CD14-positive monocyte (primary cell): ENCODE data around the gene MAP1A. TPM values are rescaled to one million over a fixed set of nuclear protein-coding genes. Genes with fewer than 3 reads are reported as not detected.
"Not testable (repeated sequence)": the region's sequence is repeated elsewhere in the genome, so short reads cannot be mapped to it uniquely, and the experiment has no call there.

Experiments used
- DNase-seq, 3 donors: peaks; one replicate each; pipeline ENCODE4 v3.0.0-alpha.2; 2011 to 2022
- H2AFZ ChIP-seq: 2 replicates; pipeline ENCODE4 v1.6.0; 2012; ENCODE audit warnings: mild to moderate bottlenecking, low read depth, low read length, inconsistent platforms; ENCODE audit not compliant: insufficient read depth, poor library complexity, severe bottlenecking
- H3K27ac ChIP-seq, 2 donors: 1 replicate in 1 of 2; 2 replicates in 1 of 2; pipeline ENCODE4 v1.5.1; 2012 to 2013; ENCODE audit warnings: low read length in 2 of 2, control low read depth in 1 of 2, inconsistent platforms in 1 of 2, low read depth in 1 of 2, mild to moderate bottlenecking in 1 of 2
- H3K27me3 ChIP-seq, 2 donors: one replicate each; pipeline versions ENCODE4 v1.6.0 to v1.6.1; 2011 to 2013; ENCODE audit warnings: low read length in 2 of 2; ENCODE audit not compliant: control insufficient read depth in 2 of 2, insufficient read depth in 2 of 2
- H3K36me3 ChIP-seq, 2 donors: replicated peaks in 1 of 2; 1 replicate in 1 of 2; 2 replicates in 1 of 2; pipeline versions ENCODE4 v1.5.1 to v1.6.1; 2012 to 2013; ENCODE audit warnings: low read length in 2 of 2, control low read depth in 1 of 2, inconsistent platforms in 1 of 2, mild to moderate bottlenecking in 1 of 2; ENCODE audit not compliant: insufficient read depth in 2 of 2, control insufficient read depth in 1 of 2
- H3K4me1 ChIP-seq, 2 donors: 1 replicate in 1 of 2; 2 replicates in 1 of 2; pipeline versions ENCODE4 v1.5.1 to v1.6.1; 2012 to 2013; ENCODE audit warnings: low read length in 2 of 2, control low read depth in 1 of 2, inconsistent platforms in 1 of 2, mild to moderate bottlenecking in 1 of 2, moderate library complexity in 1 of 2; ENCODE audit not compliant: insufficient read depth in 2 of 2, control insufficient read depth in 1 of 2
- H3K4me2 ChIP-seq: replicated peaks from 2 replicates; pipeline ENCODE3; 2012; ENCODE audit warnings: low read length, moderate library complexity, mild to moderate bottlenecking; ENCODE audit not compliant: poor library complexity, severe bottlenecking; ENCODE audit errors: extremely low read depth
- H3K4me3 ChIP-seq, 3 experiments: fragments of 200-600 bp in 1 of 3; sonication (generic) in 1 of 3; replicated peaks in 1 of 3; 1 replicate in 2 of 3; 2 replicates in 1 of 3; pipeline ENCODE4 v1.5.1; 2011 to 2013; ENCODE audit warnings: low read length in 3 of 3, mild to moderate bottlenecking in 3 of 3, control low read depth in 2 of 3, low read depth in 2 of 3, inconsistent platforms in 1 of 3, moderate library complexity in 1 of 3
- H3K79me2 ChIP-seq: 2 replicates; pipeline ENCODE4 v1.6.0; 2012; ENCODE audit warnings: mild to moderate bottlenecking, control low read depth, inconsistent platforms, low read length, moderate library complexity; ENCODE audit not compliant: insufficient read depth
- H3K9ac ChIP-seq: 2 replicates; pipeline ENCODE4 v1.6.0; 2017; ENCODE audit warnings: low read length, mild to moderate bottlenecking; ENCODE audit not compliant: insufficient read depth, poor library complexity, severe bottlenecking
- H3K9me3 ChIP-seq, 2 donors: replicated peaks in 1 of 2; 1 replicate in 1 of 2; 2 replicates in 1 of 2; pipeline versions ENCODE4 v1.5.1 to v1.6.1; 2012 to 2013; ENCODE audit warnings: low read length in 2 of 2, control low read depth in 1 of 2; ENCODE audit not compliant: control insufficient read depth in 1 of 2, insufficient read depth in 1 of 2
- H4K20me1 ChIP-seq: 2 replicates; pipeline ENCODE4 v1.6.0; 2012; ENCODE audit warnings: mild to moderate bottlenecking, low read length, control low read depth, moderate library complexity; ENCODE audit not compliant: insufficient read depth
- H3K27ac Mint-ChIP-seq, 7 donors: one replicate each; pipeline ENCODE4 v1.8.0; 2020; ENCODE audit warnings: mild to moderate bottlenecking in 7 of 7, mixed read lengths in 7 of 7, moderate library complexity in 6 of 7, inconsistent platforms in 2 of 7
- H3K27me3 Mint-ChIP-seq, 3 donors: one replicate each; pipeline ENCODE4 v1.8.0; 2021 to 2022; ENCODE audit warnings: low read depth in 3 of 3, mild to moderate bottlenecking in 3 of 3, mixed read lengths in 3 of 3, moderate library complexity in 3 of 3, inconsistent platforms in 1 of 3
- H3K36me3 Mint-ChIP-seq, 2 donors: one replicate each; pipeline ENCODE4 v1.8.0; 2020; ENCODE audit warnings: mixed read lengths in 2 of 2, inconsistent platforms in 1 of 2, mild to moderate bottlenecking in 1 of 2
- H3K4me1 Mint-ChIP-seq: one replicate; pipeline ENCODE4 v1.8.0; 2020; ENCODE audit warnings: mild to moderate bottlenecking, mixed read lengths
- H3K4me3 Mint-ChIP-seq, 2 donors: one replicate each; pipeline ENCODE4 v1.8.0; 2020; ENCODE audit warnings: mild to moderate bottlenecking in 2 of 2, mixed read lengths in 2 of 2, moderate library complexity in 1 of 2
- H3K9me3 Mint-ChIP-seq, 7 donors: one replicate each; pipeline ENCODE4 v1.8.0; 2020 to 2022; ENCODE audit warnings: mixed read lengths in 7 of 7, mild to moderate bottlenecking in 6 of 7, moderate library complexity in 6 of 7, inconsistent platforms in 2 of 7
- WGBS: methylation state at CpG from one replicate; pipeline ENCODE4 v1.1.5; 2013; ENCODE audit warnings: missing lambda C conversion rate; ENCODE audit not compliant: insufficient coverage; 5-methylcytosine and 5-hydroxymethylcytosine counted together
- intact Hi-C, 2 donors: fragments of 100-400 bp; cut with micrococcal nuclease; formaldehyde crosslinking; loops; one replicate each; pipeline versions ENCODE4 v1.15.0 to v1.15.1; 2023
- polyA plus RNA-seq, 3 donors: library from polyadenylated mRNA; depleted of rRNA in 1 of 3; unstranded in 2 of 3; stranded (reverse) in 1 of 3; fragments of 300-500 nt in 2 of 3; fragments of >200 nt in 1 of 3; fragmentation: Illumina TruSeq in 2 of 3; gene quantifications; 1 replicate in 2 of 3; 2 replicates in 1 of 3; pipeline ENCODE4 v1.2.3, GENCODE V29; 2012 to 2021
- TF ChIP-seq, protein P1 (sequence below): fragments of 200-600 bp; IDR thresholded peaks from one replicate; pipeline ENCODE4 v1.8.0; 2022; ENCODE audit warnings: antibody characterized with exemption, mild to moderate bottlenecking

MAP1A gene
- polyA plus RNA-seq, 3 donors = 0.01 to 0.02 TPM; not detected in 1

DNA sequence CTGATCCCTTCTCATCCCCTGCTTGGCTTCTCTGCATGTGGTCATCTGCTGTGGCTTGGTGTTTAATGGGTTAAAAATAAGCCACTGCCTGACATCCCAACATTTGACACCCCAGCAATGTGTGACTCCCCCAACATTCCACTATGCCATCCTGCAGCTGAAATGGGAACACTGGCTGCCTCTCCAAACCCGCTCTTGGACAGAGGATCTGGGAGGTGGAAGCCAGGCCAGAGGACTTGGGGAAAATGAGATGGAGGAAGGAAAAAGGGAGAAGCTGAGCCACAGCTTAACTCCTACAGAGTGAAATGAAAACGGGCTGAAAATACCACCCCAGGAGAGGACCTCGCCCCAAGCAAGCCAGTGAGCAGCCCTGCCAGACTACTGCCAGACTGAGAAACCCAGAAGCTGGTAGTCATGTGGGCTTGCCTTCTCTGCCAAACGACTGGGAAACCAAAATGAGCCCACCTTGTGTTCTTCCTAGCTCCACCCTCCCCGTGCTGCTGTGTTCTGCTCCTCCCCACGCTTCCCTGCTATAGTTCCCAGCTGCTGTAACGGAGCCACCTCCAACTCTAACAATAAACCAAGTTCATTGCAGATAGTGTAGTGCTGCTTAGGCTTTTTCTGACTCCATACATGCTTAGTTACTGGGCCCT is 13.7 kb downstream of the MAP1A start:
- H3K4me1 Mint-ChIP-seq = no peaks in the 10 kb centered on the region
- peaks cover 0 to 2% (median 1%) of the 10 kb centered on the region in 3 donors for H3K27me3 Mint-ChIP-seq
- peaks cover 0 to 17% of the 10 kb centered on the region in 2 donors for H3K36me3 ChIP-seq
- H3K4me3 ChIP-seq = no peak overlapping the region
- H3K36me3 Mint-ChIP-seq = peaks cover 12 to 18% of the 10 kb centered on the region in 2 donors
- H3K27ac ChIP-seq = no peak overlapping the region
- TF ChIP-seq, protein P1, sequence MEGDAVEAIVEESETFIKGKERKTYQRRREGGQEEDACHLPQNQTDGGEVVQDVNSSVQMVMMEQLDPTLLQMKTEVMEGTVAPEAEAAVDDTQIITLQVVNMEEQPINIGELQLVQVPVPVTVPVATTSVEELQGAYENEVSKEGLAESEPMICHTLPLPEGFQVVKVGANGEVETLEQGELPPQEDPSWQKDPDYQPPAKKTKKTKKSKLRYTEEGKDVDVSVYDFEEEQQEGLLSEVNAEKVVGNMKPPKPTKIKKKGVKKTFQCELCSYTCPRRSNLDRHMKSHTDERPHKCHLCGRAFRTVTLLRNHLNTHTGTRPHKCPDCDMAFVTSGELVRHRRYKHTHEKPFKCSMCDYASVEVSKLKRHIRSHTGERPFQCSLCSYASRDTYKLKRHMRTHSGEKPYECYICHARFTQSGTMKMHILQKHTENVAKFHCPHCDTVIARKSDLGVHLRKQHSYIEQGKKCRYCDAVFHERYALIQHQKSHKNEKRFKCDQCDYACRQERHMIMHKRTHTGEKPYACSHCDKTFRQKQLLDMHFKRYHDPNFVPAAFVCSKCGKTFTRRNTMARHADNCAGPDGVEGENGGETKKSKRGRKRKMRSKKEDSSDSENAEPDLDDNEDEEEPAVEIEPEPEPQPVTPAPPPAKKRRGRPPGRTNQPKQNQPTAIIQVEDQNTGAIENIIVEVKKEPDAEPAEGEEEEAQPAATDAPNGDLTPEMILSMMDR = no peak
- DNase-seq = no peak
- intact Hi-C loops = no loop called here
- no peaks in the 10 kb centered on the region for H3K9me3 ChIP-seq
- H4K20me1 ChIP-seq = no peaks in the 10 kb centered on the region
- no peaks in the 10 kb centered on the region for H3K79me2 ChIP-seq
- no peak overlapping the region for H2AFZ ChIP-seq
- no peaks in the 10 kb centered on the region for H3K27me3 ChIP-seq
- H3K4me3 Mint-ChIP-seq = no peak overlapping the region
- H3K4me1 ChIP-seq = no peaks in the 10 kb centered on the region
- H3K9ac ChIP-seq = no peak overlapping the region
- peak overlapping the region in 1 of 7 donors; percentile 50 for H3K27ac Mint-ChIP-seq
- no peak overlapping the region for H3K4me2 ChIP-seq
- no peaks in the 10 kb centered on the region for H3K9me3 Mint-ChIP-seq
- WGBS = 62% methylated on average over 3 of the region's 7 CpGs

DNA sequence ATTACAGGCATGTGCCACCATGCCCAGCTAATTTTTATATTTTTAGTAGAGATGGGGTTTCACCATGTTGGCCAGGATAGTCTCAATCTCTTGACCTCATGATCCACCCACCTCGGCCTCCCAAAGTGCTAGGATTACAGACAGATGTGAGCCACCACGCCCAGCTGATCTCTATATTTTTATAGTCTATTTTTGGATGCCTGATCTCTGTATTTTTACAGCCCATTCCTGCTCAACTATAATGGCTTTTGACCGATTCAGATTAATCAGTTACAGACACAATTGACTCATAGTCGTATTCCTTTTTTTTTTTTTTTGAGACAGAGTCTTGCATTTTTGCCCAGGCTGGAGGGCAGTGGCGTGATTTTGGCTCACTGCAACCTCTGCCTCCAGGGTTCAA is 15.4 kb downstream of the MAP1A start:
- H3K4me1 ChIP-seq, H3K4me1 Mint-ChIP-seq, H3K9ac ChIP-seq, DNase-seq, H2AFZ ChIP-seq, H3K79me2 ChIP-seq, H3K4me2 ChIP-seq, H3K9me3 Mint-ChIP-seq, H4K20me1 ChIP-seq, intact Hi-C loops, H3K27ac Mint-ChIP-seq, H3K4me3 Mint-ChIP-seq, H3K9me3 ChIP-seq, H3K4me3 ChIP-seq, H3K27ac ChIP-seq, H3K27me3 Mint-ChIP-seq, H3K27me3 ChIP-seq: not testable (repeated sequence)
- peaks cover 12 to 22% of the 10 kb centered on the region in 2 donors for H3K36me3 Mint-ChIP-seq
- peaks cover 0 to 17% of the 10 kb centered on the region in 2 donors for H3K36me3 ChIP-seq
- 94% methylated on average over 2 of the region's 5 CpGs for WGBS
